Bone marrow (tissue), 2 donors: ENCODE measurements around the gene DDX10.

Experiments
- DNase-seq, 2 donors: peaks; one replicate each; lab custom pipeline; 2025; lab: John Stamatoyannopoulos, UW

The DDX10 gene

GRCh38 chr11:108906826-108907225, 242.0 kb downstream of the DDX10 start:
- no peak for DNase-seq

DNA sequence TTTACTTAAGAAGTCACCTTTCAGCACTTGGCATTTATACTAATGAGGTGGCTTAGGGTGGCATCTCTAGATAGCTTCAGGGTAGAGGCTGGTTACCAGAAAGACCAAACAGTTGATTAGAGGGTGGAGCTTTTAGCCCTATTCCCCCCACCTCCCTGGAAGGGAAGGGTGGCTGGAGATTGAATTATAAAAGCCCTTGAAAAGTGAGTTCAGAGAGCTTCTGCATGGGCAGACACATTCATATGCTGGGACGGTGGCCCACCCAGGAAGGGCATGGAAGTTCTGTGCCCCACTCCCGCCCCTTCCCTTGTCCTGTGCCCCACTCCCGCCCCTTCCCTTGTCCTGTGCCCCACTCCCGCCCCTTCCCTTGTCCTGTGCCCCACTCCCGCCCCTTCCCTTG, 244.2 kb downstream of the DDX10 start:
- no peak for DNase-seq

- DNase-seq: no peak
Measured at GRCh38 chr11:108909921-108910320, 245.1 kb downstream of the DDX10 start.

DNA sequence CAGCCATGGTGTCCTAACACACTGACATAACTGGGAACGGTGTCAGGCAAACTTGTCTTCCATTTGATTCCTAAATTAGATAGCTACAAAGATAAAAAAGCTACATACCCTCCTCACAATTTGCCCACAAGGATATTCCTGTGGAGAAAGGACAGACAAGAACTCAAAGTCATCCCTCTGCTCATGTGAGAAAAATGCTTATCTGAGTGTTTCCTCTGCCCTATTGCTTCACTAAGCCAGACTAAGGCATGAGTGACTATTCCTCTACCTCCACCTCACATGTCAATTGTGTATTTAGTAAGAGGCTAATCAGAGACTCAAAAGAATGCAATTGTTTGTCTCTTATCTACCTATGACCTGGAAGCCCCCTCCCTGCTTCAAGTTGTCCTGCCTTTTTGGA, 247.7 kb downstream of the DDX10 start:
- DNase-seq: no peak

DNA sequence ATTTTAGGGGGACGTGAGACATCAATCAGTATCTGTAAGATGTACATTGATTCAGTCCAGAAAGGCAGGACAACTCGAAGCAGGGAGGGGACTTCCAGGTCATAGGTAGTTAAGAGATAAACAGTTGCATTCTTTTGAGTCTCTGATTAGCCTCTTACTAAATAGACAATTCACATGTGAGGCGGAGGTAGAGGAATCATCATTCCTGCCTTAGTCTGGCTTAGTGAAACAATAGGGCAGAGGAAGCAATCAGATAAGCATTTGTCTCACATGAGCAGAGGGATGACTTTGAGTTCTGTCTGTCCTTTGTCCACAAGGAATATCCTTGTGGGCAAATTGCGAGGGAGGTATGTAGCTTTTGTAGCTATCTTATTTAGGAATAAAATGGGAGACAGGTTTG, 248.3 kb downstream of the DDX10 start:
- no peak for DNase-seq

DNA sequence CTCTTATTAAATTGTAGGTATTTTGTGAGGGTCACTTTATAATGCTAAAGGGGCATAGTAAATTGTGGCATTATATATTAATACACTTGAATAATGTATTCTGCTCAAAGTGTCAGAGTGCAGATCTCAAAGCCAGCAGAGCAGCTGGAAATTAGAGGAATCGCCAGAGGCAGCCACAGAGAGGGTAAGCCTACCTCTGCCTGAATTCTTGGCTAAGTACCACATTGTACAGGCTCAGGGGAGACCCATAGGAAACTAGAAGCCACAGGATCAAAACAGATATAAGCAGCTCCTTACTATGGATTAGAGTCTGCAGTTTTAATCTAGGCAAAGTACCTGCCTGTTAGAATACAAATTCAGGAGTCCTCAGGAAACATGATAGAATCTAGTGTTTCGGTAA, 249.3 kb downstream of the DDX10 start:
- DNase-seq: no peak

GRCh38 chr11:108914981-108915380, 250.1 kb downstream of the DDX10 start:
- DNase-seq: no peak

GRCh38 chr11:108915666-108916065, 250.8 kb downstream of the DDX10 start:
- DNase-seq: no peak

DNA sequence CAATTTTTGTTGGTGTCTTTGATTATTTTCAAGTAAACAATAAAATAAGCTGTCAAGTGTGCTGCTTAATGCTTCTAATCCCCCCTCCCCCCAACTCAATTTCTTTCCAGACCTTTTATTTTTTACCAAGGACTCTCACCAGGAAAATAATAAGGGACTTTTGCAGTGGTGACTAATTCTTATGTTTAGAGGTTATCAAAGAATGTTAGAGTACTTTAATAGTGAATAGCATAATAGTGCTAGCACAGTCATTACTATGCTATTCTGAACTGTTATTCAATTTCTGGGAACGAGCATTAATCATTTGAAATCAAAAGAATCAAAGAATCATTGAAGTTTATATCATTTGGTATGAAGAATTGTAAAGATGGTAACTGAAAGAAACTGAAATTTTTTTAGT, 251.4 kb downstream of the DDX10 start:
- no peak for DNase-seq

DNA sequence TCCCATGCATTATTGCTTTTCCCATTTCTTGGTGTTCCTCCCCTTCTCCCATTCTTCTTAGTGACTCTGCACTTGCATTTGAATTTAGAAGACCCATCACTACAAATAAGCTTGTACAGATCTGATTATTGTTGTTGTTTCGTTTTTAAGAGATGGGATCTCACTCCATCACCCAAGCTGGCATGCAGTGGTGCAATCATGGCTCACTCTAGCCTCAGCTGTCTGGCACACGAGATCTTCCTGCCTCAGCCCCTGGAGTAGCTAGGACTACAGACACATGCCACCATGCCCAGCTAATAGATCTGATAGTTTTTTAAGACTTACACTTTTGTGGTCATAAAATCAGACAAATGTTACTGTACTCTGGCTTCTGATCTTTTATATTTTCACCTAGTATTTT, 252.1 kb downstream of the DDX10 start:
- no peak for DNase-seq

DNA sequence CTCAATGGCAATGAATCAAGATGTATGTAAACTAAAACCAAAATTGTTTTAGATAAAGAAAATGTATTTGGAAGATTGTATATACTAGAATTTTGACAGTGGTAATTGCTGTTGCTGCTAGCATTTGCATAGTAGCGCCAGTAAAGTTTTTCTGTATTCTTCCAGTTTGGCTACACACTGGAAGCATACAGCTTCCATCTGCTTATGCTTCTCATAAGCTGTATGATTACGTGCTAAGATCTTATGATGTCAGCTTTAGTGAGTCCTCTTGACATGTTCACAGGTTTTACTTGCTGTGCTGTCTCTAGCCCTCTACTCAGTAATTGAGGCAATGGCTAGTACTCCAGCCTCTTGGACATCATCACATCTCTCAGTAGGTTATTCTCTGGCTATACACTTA, 256.3 kb downstream of the DDX10 start:
- no peak for DNase-seq

- DNase-seq: no peak
Measured at GRCh38 chr11:108922241-108922640, 257.4 kb downstream of the DDX10 start.

- no peak for DNase-seq
Measured at GRCh38 chr11:108923413-108923812, 258.5 kb downstream of the DDX10 start.

- no peak for DNase-seq
Measured at GRCh38 chr11:108926171-108926840, 261.4 kb downstream of the DDX10 start.

GRCh38 chr11:108926841-108927577, 262.1 kb downstream of the DDX10 start:
- no peak for DNase-seq

DNA sequence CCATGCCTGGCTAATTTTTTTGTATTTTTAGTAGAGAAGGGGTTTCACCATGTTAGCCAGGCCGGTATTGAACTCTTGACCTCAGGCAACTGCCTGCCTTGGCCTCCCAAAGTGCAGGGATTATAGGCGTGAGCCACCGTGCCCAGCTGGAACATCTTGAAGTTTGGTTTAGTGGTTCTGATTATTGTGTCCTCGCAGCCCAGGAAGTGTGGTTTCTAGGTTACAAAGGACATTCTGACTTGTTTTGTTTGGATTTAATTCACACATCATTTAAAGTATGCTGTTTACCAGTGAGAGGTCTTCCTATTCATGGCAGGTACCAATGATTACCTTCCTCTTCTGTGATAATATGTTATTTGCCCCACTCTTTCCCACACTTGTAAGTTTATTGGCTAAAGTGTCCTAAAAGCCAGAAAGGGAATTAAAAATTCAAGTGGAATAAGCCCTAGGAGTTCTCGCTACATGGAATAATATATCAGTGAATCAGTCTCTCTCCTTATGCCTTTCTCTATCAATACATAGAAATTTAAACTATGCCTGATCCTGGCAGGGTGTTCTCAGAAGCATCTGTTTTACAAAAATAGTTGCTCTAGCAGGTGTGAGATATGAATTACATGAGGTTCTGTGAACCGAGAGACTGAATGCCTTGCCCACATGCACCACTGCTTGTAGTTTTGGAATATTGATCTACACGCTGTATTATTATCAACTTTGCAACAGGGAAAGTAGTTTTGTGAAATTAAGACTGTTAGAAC, 263.1 kb downstream of the DDX10 start:
- no peak for DNase-seq

DNA sequence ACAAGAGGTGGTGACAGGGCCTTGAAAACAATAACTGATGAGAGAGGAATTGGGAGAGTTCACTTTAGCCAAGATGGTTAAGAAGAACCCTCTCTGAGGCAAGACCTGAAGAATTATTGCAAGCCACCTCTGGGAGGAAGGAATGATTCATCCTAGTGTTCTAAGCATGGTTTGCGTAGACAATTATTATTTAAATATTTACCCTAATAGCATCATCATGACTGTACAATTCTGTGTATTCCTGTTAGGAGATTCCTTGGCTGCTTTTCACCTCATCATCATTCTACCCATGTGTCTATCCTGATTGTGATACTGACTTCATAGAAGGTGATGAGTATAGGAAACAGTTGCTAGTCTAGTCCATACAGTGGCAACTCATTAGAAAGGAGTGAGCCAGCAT, 264.4 kb downstream of the DDX10 start:
- no peak for DNase-seq

GRCh38 chr11:108931168-108931567, 266.3 kb downstream of the DDX10 start:
- no peak for DNase-seq

DNA sequence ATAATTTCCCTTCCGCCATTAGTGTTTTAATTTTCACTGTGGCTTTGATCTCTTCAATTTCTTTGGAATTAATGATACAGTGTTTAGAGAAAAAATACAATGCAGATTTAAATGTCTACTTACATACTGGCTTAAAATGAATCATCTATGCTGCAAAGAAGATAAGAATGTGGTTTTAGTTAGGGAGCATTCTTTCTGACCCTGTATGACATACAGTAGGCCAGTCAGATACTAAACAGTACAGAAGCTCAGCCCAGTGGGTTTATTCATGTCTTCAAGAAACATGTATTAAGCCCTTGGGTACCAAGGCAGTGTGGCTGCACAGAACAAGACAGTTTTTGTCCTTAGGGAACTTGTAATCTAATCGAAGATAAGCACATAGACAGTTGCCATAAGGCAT, 268.8 kb downstream of the DDX10 start:
- no peak for DNase-seq

GRCh38 chr11:108934289-108934688, 269.4 kb downstream of the DDX10 start:
- DNase-seq: no peak

GRCh38 chr11:108934696-108935095, 269.8 kb downstream of the DDX10 start:
- DNase-seq: no peak

- DNase-seq: no peak
Measured at GRCh38 chr11:108937746-108938145, 272.9 kb downstream of the DDX10 start.

GRCh38 chr11:108938604-108939003, 273.7 kb downstream of the DDX10 start:
- DNase-seq: no peak
